GM19438 (cell line): ENCODE measurements around the gene UGT2B11.
"Not testable (repeated sequence)": the region's sequence is repeated elsewhere in the genome, so short reads cannot be mapped to it uniquely, and the experiment has no call there.

Source experiments
- ATAC-seq: cut with Tn5 transposase; IDR thresholded peaks from one replicate; pipeline ENCODE4 v1.9.1; 2021; ENCODE audit warnings: low read depth; ENCODE audit not compliant: unreplicated experiment

The UGT2B11 gene

GRCh38 chr4:69170233-69171134, 44.1 kb downstream of the UGT2B11 start:
- ATAC-seq = peak; percentile 89

- not testable (repeated sequence) for ATAC-seq
Observed at GRCh38 chr4:69169171-69169570, 45.4 kb downstream of the UGT2B11 start.

- ATAC-seq = no peak
Observed at GRCh38 chr4:69167300-69167699, 47.2 kb downstream of the UGT2B11 start.

DNA sequence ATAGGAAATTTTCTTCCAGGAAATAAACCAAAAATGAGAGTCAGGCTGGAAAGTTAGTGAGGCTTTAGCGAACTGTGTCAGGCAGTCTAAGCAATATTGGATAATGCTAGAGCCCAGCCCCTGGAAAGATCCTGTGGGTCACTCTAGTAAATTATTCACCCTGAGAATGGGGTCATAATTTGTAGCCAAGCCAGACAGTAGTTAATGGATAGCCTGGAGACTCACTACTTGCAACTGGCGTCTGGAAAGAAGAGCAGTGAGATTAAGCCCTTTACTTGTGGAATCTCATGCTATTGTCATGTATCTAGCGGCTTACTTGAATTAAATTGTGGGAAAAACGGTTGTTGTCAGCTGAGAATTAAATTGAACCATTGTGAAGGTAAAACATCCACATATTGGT, 48.2 kb downstream of the UGT2B11 start:
- ATAC-seq = not testable (repeated sequence)

DNA sequence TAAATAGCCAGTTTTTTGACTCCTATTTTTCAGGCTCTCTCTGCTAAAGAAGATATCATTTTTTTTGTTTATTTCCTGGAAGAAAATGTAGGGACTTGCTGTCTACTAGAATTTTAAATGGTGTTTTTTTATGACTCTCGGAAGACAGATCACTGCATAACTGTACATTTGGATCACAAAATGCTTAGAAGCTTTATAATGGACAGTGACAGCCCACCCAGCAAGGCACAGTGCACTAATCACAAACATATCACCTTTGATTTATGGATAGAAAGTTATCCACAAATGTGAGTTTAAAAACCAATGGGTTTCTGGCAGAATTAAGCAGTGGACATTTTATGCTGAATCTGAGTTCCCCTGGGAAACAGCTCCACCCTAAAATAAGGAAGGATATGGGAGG, 48.8 kb downstream of the UGT2B11 start:
- ATAC-seq = not testable (repeated sequence)

DNA sequence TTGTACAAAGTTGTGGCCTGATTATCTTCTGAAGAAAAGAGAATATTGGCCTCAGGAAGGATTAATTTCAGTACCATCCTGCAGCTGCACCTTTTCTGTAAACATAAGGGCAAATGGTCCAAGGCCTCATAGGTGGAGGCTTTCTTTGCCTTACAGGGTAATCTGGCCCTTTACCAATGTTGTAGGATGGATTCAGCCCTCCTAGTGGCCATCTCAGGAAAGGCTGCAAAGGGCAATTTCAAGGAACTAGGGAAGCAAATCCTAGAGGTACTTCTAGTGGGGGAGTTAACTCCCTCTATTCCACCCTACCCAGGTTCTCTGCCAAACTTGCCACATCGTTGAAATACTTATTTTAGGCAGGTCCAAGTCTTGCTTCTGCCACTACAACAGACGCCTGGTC, 57.6 kb downstream of the UGT2B11 start:
- no peak for ATAC-seq

- ATAC-seq = no peak
Observed at GRCh38 chr4:69154021-69154420, 60.5 kb downstream of the UGT2B11 start.
